Eye (tissue), 1 donor: ENCODE results near the gene CD96.

Experiments used
- DNase-seq: peaks from one replicate; pipeline ENCODE4 v3.0.0-alpha.2; 2015

Gene CD96

DNA sequence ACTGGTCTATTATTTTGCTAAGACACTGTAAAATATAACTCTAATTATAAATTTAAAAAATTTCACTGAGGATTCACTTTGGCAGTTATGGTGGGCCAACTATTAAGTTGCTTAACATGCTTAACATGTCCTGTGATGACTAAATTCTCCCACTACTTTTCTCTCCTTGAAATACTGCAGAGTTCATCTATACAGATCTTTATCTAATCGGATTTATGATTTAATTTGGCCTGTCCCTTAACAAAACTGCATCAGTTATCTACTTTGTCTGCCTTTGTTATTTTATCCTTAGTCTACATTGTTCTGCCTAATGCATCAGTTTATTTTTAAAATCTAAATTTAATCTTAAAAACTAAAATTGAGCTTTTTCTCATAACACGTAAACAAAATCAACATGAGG lies 26.4 kb downstream of the CD96 start:
- no peak for DNase-seq

DNA sequence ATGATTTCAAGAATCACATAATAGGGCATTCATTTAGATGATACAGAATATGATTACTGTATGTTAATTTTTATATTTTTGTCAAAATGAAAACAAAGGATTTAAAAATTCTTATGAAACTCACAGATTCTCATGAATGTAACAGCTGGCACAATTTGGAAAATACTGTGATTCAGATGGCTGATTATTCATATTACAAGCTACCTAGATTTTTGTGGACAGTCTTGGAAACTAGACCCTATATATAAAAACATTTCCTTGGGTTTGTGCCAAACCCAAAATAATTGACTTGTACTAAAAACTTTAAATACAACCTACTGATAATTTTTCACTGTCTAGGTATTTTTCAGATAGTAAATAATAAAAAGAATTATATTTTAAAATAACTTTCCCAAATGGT lies 26.9 kb downstream of the CD96 start:
- no peak for DNase-seq

DNA sequence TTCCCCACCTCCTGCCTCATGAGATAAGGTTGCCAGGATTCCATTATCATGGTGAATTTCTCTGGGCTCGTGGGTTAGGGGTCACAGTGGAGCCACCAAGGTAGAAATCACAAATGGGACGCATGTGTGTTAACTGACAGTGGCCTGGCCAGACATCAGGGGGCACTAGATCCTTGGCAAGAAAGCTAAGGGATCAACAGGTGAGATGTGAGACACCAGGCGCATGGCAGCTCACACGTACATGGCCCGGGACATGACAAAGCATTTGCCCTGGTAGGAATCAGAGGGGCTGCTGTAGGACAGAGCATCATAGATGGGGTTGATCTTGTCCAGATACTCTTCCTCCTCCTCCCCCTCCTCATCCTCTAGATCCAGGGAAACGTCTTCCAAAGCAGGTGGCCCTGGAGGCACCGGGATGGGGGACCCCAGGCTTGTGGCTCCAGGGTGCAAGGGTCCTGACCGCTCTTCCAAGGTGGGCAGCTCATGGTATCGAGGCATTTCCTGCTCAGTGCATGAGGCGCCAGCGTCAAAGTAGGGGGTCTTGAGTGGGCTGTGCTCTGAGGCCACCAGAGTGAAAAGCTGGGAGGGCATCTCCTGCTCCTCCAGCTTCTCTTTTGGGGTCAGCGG lies 28.5 kb downstream of the CD96 start:
- DNase-seq, result no peak

DNA sequence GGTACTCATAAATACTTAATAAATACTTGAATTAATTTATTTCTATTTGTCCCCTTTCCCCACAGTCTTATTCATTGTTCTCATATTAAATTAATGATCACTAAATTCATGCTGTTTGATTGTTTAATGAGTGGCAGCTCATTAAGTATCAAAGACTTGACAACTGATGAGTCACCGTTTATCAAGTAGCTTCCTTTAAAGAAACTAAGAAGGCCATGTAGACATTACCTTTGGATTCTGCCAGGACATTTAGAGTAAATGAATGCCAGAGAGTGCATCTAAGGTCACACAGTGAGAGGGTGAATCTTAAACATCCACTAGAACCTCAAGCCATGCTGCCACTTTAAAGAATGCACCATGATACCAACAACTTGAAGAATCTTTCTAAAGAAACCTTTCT lies 29.3 kb downstream of the CD96 start:
- DNase-seq, result no peak

DNA sequence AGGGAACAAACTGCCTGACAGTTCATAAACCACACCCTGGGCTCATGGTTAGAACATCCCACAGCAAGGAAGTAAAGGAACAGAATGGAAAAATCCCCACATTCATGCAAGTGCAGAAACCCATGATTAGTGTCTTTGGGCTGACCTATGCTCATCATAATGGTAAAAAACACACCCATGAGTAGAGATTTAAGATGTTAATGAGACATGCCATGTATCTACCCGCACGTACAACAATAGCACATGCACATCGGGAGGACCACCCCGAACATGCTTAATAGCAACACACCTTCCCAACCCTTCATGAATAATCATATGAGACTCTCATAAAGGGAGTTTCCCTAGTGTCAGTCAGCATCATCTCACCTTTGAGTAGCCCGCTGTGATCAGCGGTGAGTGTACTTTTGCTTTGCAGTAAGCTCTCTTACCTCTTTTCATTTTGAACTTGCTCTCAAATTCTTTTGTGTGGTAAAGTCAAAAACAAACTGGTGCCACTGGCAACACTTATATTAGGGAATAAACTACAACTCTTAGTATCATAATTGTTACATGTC lies 30.0 kb downstream of the CD96 start:
- no peak for DNase-seq

DNA sequence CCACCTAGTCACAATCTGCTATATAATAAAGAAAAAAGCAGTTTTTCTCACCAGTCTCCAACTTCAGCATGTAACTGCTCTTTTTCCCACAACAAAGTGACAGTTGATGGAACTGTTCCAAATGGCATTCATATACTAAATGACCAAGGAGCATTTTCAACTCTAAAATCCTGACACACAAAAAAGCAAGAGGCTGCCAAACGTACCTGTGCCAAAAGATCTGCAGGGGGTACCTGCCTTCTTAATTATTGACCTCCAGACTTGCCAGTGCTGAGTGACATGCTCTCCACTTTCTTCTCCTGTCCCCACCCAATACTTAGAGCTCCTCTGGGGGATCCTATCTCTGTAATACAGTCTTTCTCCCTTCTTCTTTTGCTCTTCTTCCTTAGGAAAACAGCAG lies 35.1 kb downstream of the CD96 start:
- no peak for DNase-seq

DNA sequence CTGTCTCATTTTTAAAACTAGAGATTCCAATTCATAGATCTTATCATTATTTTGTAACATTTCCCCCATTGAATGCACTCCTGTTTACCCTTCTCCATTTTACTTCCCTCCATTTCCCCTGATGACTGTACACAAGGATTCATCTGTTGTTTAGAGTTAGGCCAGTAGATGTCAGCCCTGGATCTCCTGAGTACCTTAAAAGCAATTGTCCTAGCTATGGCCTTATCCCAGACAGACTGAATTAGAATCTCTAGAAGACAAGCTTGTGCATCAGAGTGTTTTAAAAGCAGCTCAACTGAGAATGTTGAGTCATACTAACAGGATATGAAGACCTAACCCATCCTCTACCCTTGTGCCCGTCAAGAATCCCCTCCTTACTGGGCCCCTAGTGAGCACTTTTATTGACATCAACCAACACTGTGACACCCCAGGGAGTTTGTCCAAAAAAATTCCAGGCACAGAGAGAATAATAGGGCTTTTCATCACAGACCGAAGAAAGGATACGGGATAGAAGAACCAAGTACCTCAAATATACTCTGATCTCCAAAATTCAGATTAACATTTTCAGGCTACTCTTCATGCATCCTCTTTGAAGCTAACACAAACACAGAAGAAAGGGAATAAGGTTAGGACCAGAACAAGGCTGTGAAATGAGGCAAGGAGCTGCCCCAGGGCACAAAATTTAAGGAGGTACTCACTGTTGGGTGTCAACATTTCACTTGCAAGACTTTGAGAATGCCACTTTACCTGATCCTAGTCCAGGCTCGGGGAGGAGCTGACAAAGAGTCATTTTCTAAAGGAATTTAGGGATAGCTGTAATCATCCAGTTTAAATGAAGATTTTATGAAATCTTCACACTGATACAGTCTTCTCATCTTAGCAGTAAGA lies 36.0 kb downstream of the CD96 start:
- DNase-seq, result peak; percentile 51

DNA sequence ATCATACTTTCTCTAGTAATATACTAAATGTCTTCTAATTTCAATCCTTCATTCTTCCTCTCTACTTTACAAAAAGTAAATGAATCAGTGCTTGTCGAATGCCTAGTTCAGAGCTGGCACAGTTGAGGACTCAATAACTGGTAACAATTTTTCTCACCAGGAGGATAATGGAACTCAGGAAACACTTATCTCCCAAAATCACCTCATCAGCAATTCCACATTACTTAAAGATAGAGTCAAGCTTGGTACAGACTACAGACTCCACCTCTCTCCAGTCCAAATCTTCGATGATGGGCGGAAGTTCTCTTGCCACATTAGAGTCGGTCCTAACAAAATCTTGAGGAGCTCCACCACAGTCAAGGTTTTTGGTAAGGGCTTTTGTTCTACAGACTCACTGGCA lies 36.9 kb downstream of the CD96 start:
- no peak for DNase-seq

DNA sequence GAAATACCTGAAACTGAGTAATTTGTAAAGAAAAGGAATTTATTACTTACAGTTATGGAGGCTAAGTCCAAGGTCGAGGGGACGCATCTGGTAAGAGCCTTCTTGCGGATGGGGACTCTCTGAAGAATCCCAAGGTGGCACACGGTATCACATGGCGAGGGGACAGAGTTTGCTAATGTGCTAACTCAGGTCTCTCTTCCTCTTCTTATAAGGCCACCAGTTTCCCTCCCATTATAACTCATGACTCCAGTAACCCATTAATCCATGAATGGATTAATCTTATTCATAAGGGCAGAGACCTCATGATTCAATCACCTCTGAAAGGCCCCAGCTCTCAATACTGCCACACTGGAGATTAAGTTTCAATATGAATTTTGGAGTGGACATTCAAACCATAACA lies 37.5 kb downstream of the CD96 start:
- DNase-seq, result no peak

DNA sequence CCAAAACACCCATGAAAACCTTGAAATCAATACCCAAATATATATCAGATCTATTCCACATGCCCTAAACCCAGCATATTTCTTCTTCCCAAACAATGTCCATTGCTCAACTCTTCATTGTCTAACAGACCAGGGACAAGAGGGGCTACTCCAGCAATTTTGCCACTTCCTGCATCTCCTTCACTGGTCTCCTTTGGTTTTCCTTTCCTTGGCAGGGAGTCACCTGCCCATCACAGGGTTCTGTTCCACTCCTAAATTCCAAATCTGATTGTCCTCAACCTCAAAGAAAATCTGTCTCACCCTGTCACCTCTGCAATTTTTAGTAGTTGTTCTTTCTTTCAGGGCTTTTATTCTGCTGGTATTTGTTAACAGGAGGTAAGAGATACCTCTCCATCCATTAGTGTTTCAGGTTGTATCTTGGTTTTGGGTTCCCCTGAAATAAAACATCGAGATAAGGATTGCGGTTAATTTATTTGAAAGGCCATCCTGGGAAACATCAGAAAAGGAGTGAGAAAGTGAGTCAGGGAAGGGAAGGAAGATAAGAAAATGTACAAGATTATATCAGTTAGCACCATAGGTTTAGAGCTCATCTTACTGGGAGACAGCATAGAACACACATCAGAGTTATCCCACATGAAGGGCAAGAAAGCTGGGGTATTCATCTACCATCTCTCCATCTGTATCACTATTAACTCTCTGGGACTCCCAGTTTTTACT lies 39.6 kb downstream of the CD96 start:
- no peak for DNase-seq

DNA sequence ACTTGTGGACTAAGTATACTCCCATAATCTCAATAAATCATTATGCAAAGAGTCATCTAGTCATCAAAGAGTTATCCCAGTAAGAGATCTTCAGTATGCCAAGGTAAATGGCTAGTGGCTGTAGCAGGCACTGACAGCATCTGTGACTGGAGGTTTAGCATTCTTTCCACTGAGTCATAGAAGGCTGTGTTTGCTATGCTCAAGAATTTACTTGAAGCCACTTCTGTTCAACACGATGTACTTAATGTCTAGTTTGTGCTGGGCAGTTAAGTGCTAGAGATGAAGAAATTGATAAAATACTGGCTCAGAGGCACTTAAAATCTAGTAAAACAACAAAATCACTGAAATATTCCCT lies 40.1 kb downstream of the CD96 start:
- DNase-seq, result no peak

DNA sequence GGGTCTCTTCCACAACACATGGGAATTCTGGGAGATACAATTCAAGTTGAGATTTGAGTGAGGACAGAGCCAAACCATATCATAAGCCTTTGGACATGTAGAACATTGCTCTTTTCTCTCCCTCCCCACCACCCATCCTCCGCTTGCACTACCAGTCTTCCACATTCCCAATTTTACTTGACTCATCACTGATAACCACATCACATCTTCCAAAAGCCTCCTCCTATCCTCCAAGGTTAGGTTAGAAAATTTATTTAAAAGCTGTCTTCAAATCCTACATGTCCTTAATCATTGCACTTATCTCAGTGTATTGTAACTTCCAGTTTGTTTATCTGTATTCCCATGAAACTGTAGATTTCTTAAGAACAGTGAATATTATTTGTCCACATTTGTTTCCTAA lies 42.7 kb downstream of the CD96 start:
- DNase-seq, result no peak

DNA sequence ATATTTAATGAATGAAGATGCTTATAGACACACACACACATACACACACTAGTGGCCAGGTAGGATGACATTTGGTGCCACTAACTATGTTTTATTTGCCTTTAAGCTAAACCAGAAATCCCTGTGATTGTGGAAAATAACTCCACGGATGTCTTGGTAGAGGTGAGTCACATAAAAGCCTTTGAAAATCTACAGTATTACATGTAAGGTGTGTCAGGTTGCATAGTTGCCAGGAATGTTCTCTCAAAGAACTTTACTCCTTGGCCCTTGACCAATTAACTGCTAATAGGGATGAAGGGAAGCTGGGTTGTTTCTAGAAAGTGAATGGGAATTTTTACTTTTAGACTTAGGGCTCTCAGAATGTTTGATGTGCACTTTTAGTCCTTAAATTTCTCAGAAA lies 43.2 kb downstream of the CD96 start:
- no peak for DNase-seq

DNA sequence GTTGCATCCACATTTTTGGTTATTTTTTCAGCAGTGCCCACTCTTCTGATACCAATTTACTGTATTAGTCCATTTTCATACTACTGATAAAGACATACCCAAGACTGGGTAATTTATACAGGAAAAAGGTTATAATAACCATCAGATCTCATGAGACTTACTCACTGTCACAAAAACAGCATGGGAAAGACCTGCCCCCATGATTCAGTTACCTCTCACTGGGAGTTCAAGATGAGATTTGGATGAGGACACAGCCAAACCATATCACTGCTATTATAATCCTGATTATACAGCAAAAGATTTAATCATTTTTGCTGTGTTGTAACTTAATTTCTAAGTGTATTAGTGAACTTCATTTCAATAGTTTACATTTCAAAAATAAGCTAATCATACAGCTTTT lies 46.5 kb downstream of the CD96 start:
- DNase-seq, result no peak

DNA sequence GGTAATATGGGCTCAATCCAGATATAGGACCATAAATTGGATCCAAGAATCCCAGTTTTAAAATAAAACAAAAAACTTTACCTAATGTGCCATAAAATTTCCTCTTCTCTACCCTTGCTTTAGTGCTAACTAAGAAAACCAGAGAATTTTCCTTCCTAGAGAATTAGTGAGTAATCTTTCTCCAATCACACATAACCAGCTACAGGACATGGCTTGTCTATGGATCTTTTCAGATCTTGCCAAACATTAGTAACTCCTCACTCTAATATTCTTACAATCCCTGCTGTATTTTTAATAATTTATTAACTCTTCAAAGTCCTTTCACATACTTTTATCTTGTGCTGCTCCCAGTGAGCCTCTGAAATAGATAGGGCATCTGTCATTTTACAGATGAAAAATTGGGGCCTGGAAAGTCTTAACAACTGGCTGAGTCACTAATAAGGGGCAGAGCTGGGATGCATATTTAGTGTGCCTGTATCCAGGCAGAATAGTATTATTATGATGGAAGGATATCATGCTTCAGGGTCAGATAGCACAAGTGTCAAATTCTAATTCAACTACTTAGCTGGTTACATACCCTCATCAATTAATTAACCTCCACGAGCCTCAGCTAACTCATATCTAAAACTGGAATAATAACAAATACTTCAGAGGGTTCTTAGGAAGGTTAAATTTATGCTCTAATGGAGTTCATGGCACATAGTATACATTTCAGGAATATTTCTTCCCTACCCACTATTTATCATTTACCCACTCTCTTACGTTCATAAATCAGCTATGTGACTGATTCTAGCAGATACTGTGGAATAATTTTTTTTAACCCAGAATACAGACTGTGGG lies 47.5 kb downstream of the CD96 start:
- no peak for DNase-seq

DNA sequence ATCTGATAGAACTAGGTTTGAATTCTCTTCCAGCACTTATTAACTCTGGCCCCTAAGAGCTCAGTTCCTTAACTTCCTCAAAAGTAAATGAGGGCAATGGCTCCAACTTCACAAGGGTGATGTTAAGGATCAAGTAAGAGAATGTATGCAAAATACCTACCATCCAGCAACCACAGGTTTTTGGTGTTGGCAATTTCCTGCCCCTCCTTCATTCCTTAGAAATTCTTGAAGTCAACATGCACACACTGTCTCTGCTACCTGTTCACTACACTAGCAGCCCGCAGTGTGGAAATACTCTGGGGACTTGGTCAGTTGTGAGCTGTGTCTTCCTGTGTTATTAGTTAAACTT lies 48.1 kb downstream of the CD96 start:
- DNase-seq, result no peak

DNA sequence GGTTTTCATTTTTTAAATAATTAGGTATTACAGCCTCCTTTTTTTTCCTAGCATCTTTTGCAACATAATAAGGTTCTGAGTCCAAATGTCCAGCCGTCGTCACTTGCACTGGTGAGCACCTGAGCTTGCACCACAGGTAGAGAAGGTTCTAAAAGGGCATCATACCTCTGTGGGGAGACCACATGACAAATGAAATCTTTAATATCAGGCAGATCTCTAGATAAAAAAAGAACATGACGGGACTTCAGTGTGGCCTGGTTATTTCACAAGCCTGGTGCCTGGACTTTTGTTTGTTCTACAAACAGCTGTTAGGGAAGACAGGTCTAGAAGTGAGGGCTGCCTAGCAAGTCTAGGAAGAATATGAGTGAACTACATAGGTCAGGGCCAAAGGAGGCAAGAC lies 49.6 kb downstream of the CD96 start:
- no peak for DNase-seq

DNA sequence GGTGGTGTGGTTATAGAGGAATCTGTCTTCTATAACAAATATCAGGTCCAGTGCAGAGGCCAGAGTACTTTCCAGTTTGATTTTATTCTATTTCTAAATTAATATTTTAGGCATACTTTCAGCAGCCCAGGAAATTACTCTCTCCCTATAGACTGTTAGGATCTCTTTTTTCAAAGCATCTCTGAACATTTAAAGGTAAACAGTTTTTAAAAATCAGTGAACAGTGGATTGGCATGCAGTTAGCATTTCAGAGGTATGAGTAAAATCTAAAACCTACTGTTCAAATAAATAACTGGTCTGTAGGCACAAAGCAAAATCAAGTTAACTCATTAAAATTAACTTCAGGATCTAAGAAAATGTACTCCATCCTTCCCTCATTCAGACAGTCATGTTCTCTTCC lies 50.1 kb downstream of the CD96 start:
- no peak for DNase-seq

DNA sequence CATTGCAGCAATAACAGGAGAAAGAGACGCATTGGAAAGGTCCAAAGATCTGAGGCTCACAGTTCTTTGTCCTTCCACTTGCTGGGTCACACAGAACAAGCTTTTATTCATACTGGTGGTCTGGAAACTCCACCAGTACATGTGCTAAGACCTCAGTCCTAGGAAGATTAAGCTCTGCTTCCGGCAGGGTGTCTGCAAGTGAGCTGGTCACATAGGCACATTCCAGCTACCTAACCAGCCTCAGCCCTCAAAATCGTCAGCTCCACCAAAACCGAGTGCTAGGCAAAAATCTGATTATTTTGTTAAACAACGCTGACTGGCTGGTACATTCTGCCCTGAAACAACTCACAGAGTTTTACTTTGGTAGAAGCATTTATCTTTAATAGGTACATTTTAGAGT lies 50.9 kb downstream of the CD96 start:
- no peak for DNase-seq

DNA sequence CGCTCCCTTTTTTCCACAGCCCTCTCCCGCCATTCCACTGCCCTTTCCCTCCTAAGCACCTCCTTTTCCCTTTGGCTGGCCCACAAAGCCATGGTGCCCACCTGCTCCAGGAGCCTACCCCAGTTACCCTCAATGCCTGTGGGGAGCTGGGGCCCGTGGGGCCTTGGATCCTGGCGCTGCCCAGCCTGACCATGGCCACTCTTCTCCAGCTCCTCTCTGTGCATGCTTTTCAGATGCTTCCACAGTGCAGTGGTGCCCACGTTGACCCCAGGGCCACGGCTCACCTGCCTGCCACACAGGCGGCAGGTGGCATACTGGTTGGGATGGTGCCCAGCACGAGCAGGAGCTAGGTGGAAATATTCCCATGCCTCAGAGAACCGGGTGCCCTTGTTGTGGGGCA lies 51.7 kb downstream of the CD96 start:
- DNase-seq, result no peak

DNA sequence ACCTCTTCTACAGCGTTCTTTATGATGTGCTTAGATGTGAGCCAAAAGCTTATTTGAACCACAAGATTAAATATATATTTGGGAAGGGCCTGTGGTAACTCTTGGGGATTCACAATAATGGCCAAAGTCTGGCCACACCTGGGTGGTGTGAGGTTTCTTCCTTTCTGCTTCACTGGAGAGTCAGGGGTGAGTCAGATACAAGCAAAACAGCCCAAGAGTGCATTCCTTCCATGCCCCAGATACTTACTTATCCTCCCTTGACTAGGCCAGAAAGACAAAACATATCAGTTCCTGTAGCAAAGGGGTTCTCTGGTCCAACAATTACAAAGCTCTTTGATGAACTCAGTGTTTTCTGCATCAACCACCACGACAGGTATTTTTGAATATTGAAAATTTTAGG lies 52.2 kb downstream of the CD96 start:
- DNase-seq, result no peak

DNA sequence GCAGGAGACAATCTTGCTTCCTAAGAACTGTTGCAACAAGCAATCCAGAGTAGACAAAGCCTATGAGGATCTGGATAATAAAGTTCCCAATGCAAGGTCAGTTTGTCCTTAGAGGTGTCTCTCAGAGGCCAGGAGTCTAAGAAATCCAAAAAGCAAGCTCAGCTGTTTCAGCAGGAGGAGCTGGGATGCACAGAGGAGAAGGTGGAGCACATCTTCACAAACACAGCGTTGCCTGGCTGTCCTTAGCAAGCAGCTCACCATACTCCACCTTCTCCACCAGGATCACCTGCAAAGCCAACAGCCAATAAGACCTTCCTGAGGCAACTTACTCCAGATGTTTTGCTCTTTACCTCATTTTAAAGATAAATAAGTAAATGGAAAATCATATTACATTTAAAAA lies 52.8 kb downstream of the CD96 start:
- DNase-seq, result no peak

DNA sequence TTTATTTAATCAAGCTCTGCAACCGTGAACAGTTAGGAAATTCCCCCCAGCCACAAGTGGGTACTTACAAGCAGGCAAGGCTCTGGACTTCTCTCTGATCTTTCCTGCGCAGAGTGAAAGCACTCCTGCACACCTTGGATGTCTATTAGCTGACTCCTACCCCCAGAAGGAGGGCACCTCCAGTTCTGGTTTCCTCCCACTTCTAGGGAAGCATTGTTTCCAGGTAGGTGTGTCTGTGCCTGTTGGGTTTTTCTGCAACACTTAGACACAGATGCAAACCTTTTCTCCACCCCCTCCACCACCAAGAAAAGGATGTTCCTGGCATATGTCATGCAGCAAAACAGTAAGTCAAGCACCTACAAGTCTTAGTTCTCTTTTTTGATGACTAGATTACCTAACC lies 53.2 kb downstream of the CD96 start, which contains the start of gene ZBED2:
Gene ZBED2, minus strand, starts transcription at position 115 of the 400 bp plus-strand sequence. CDS start 1,145 bp downstream, outside the sequence.
- no peak for DNase-seq
